PC-9 (cell line): ENCODE measurements around the gene ALDH1A3.

Experiments
- CTCF ChIP-seq: fragments of 200-600 bp; sonication (generic); conservative IDR thresholded peaks from 2 replicates; pipeline ENCODE4 v1.6.1; 2017; ENCODE audit warnings: mixed run types, antibody characterized with exemption, mild to moderate bottlenecking, moderate library complexity
- EZH2 ChIP-seq: fragments of 200-600 bp; sonication (generic); IDR thresholded peaks from 2 replicates; pipeline ENCODE4 v1.8.0; 2017; ENCODE audit warnings: antibody characterized with exemption, low read depth

GRCh38 chr15:100909989-100910955, 30.6 kb downstream of the ALDH1A3 start:
- TF ChIP-seq EZH2 (no peak), CTCF (no peak; the same call in 1 of the 2 replicates)
